HEK293T (cell line): ENCODE data around the gene VMP1.
"Not testable (repeated sequence)": the region's sequence is repeated elsewhere in the genome, so short reads cannot be mapped to it uniquely, and the experiment has no call there.

ENCODE experiments used
- ARNT ChIP-seq: fragments of 450-650 bp; IDR thresholded peaks from 2 replicates; pipeline ENCODE4 v1.6.1; 2017; ENCODE audit warnings: mild to moderate bottlenecking
- SP1 ChIP-seq: fragments of 450-650 bp; IDR thresholded peaks from 2 replicates; pipeline ENCODE4 v1.6.1; 2017
- TARDBP ChIP-seq: fragments of 450-650 bp; IDR thresholded peaks from 2 replicates; pipeline ENCODE4 v1.6.1; 2016

DNA sequence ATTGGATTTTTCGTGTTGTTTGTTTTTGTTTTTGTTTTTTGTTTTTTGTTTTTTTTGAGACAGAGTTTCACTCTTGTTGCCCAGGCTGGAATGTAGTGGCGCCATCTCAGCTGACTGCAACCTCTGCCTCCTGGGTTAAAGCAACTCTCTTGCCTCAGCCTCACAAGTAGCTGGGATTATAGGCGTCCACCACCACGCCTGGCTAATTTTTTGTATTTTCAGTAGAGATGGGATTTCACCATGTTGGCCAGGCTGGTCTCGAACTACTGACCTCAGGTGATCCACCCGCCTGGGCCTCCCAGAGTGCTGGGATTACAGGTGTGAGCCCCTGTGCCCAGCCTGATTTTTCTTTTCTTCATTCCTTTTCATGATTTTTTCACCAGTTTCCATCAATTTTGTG lies 73.1 kb downstream of the VMP1 start:
- not testable (repeated sequence) for TF ChIP-seq SP1, TARDBP, ARNT
